ENCODE measurements around the gene SMIM7.

- no peak for TF ChIP-seq CTCF (IDR thresholded peaks at IDR 0.05)
- TF ChIP-seq POLR2A (IDR thresholded peaks at IDR 0.05), result no peak
Observed at GRCh38 chr19:16613841-16614240, 46.1 kb downstream of the SMIM7 start.
